A549 (cell line): ENCODE data around the gene MRPL46. TPM values are rescaled to one million over a fixed set of nuclear protein-coding genes. Genes with fewer than 3 reads are reported as not detected.

ENCODE experiments used
- ATAC-seq, 2 experiments: fragments of 200-7000 bp in 1 of 2; fragments of >200 bp in 1 of 2; cut with Nextera tagmentation in 1 of 2; cut with Tn5 transposase in 1 of 2; 3 replicates each; pipeline versions ENCODE4 v1.8.0 to v1.9.1; 2018 to 2020; ENCODE audit warnings: mild to moderate bottlenecking in 1 of 2, moderate library complexity in 1 of 2
- CTCF ChIA-PET: fragments of 300-600 bp; sonication (Branson Sonifier 250); formaldehyde crosslinking; extraction: SDS; loops from one replicate; lab custom pipeline; 2021; ENCODE audit warnings: antibody characterized with exemption, inconsistent platforms; lab: Yijun Ruan, JAX
- POLR2A ChIA-PET: fragments of 350-600 bp; formaldehyde crosslinking; extraction: SDS; loops from one replicate; lab custom pipeline; 2021; ENCODE audit warnings: antibody characterized with exemption, inconsistent platforms; lab: Yijun Ruan, JAX
- DNase-seq, 2 experiments: peaks; one replicate each; pipeline versions ENCODE4 v3.0.0 to v3.0.0-alpha.2; 2011 to 2016; ENCODE audit warnings: low read depth in 1 of 2, low spot score in 1 of 2
- FAIRE-seq: peaks from 2 replicates; lab custom pipeline; 2011; peaks lifted over from hg19 to GRCh38; lab: Jason Lieb, UNC
- H3K27ac ChIP-seq, 2 experiments: fragments of >200 bp; sonication (Bioruptor Twin); formaldehyde crosslinking; 3 replicates each; pipeline ENCODE4 v1.5.1; 2016 to 2017
- H3K4me1 ChIP-seq: fragments of >200 bp; sonication (Bioruptor Twin); formaldehyde crosslinking; 3 replicates; pipeline ENCODE4 v1.6.1; 2016
- H3K4me2 ChIP-seq: fragments of >200 bp; sonication (Bioruptor Twin); formaldehyde crosslinking; 3 replicates; pipeline ENCODE4 v1.6.1; 2016
- H3K4me3 ChIP-seq: fragments of >200 bp; sonication (Bioruptor Twin); formaldehyde crosslinking; 3 replicates; pipeline ENCODE4 v1.5.1; 2016
- H3K9me3 ChIP-seq: fragments of >200 bp; sonication (Bioruptor Twin); formaldehyde crosslinking; 3 replicates; pipeline ENCODE4 v1.6.1; 2016
- ATOH8 ChIP-seq: fragments of 250-450 bp; sonication (Bioruptor Pico); IDR thresholded peaks from 2 replicates; pipeline ENCODE4 v1.5.0; 2020; ENCODE audit warnings: low read depth, mild to moderate bottlenecking, moderate library complexity
- BCL3 ChIP-seq: fragments of >200 bp; sonication (Bioruptor Twin); formaldehyde crosslinking; IDR thresholded peaks from 3 replicates; pipeline ENCODE4 v1.6.1; 2016
- CBX2 ChIP-seq: fragments of 200-600 bp; sonication (generic); IDR thresholded peaks from 2 replicates; pipeline ENCODE4 v1.6.1; 2016; ENCODE audit warnings: low read depth, mild to moderate bottlenecking, borderline replicate concordance
- CBX8 ChIP-seq: fragments of 200-600 bp; sonication (generic); IDR thresholded peaks from 2 replicates; pipeline ENCODE4 v1.6.1; 2016
- CEBPB ChIP-seq, 2 experiments: fragments of >200 bp in 1 of 2; sonication (Bioruptor Twin) in 1 of 2; formaldehyde crosslinking in 1 of 2; IDR thresholded peaks; 2 replicates each; pipeline ENCODE4 v1.6.1; 2012 to 2016
- EP300 ChIP-seq, 2 experiments: fragments of >200 bp; sonication (Bioruptor Twin); formaldehyde crosslinking; IDR thresholded peaks; 2 replicates in 1 of 2; 3 replicates in 1 of 2; pipeline ENCODE4 v1.6.1; 2016 to 2017
- ESRRA ChIP-seq: fragments of 150-350 bp; IDR thresholded peaks from 2 replicates; pipeline ENCODE4 v1.6.1; 2014; ENCODE audit warnings: mild to moderate bottlenecking, low read length, borderline replicate concordance
- FOXS1 ChIP-seq: fragments of 250-450 bp; sonication (Bioruptor Pico); IDR thresholded peaks from 2 replicates; pipeline ENCODE4 v1.5.0; 2020; ENCODE audit warnings: mild to moderate bottlenecking, moderate library complexity
- GATA3 ChIP-seq: IDR thresholded peaks from 2 replicates; pipeline ENCODE4 v1.6.1; 2012; ENCODE audit warnings: borderline replicate concordance
- HES2 ChIP-seq: fragments of >200 bp; sonication (Bioruptor Twin); formaldehyde crosslinking; IDR thresholded peaks from 2 replicates; pipeline ENCODE4 v1.6.1; 2016
- HEYL ChIP-seq: fragments of 250-450 bp; sonication (Bioruptor Pico); IDR thresholded peaks from 2 replicates; pipeline ENCODE4 v1.8.0; 2021; ENCODE audit warnings: mild to moderate bottlenecking, moderate library complexity
- HOXB13 ChIP-seq: fragments of 250-450 bp; sonication (Bioruptor Pico); IDR thresholded peaks from 2 replicates; pipeline ENCODE4 v1.5.0; 2020; ENCODE audit warnings: low read depth, mild to moderate bottlenecking, moderate library complexity
- JUNB ChIP-seq: fragments of >200 bp; sonication (Bioruptor Twin); formaldehyde crosslinking; IDR thresholded peaks from 2 replicates; pipeline ENCODE4 v1.6.1; 2016
- MAFK ChIP-seq: fragments of 450-650 bp; IDR thresholded peaks from 2 replicates; pipeline ENCODE4 v1.6.1; 2014; ENCODE audit not compliant: partially characterized antibody
- MYC ChIP-seq: IDR thresholded peaks from 2 replicates; pipeline ENCODE4 v1.6.1; 2012; ENCODE audit warnings: mild to moderate bottlenecking, inconsistent platforms, low read length, improper control_type of control experiment, borderline replicate concordance
- NFE2L2 ChIP-seq: fragments of 150-350 bp; conservative IDR thresholded peaks from 2 replicates; pipeline ENCODE4 v1.6.1; 2014; ENCODE audit warnings: low read length
- NR3C1 ChIP-seq: fragments of >200 bp; sonication (Bioruptor Twin); formaldehyde crosslinking; IDR thresholded peaks from 3 replicates; pipeline ENCODE4 v1.6.1; 2017
- PHF8 ChIP-seq: fragments of 200-600 bp; sonication (generic); IDR thresholded peaks from 2 replicates; pipeline ENCODE4 v1.6.1; 2016; ENCODE audit warnings: low read depth, mild to moderate bottlenecking, antibody characterized with exemption, moderate library complexity, borderline replicate concordance
- POLR2AphosphoS2 ChIP-seq: conservative IDR thresholded peaks from 2 replicates; pipeline ENCODE4 v1.6.1; 2012; ENCODE audit warnings: low read length, improper control_type of control experiment, inconsistent platforms
- RAD21 ChIP-seq, 2 experiments: fragments of >200 bp in 1 of 2; sonication (Bioruptor Twin) in 1 of 2; formaldehyde crosslinking in 1 of 2; IDR thresholded peaks in 1 of 2; conservative IDR thresholded peaks in 1 of 2; 2 replicates in 1 of 2; 3 replicates in 1 of 2; pipeline ENCODE4 v1.6.1; 2012 to 2018; ENCODE audit warnings: inconsistent platforms in 1 of 2
- RARB ChIP-seq: fragments of 250-450 bp; sonication (Bioruptor Pico); IDR thresholded peaks from 2 replicates; pipeline ENCODE4 v1.8.0; 2021; ENCODE audit warnings: mild to moderate bottlenecking, moderate library complexity
- RCOR1 ChIP-seq: fragments of 150-350 bp; IDR thresholded peaks from 2 replicates; pipeline ENCODE4 v1.6.1; 2014; ENCODE audit warnings: antibody characterized with exemption, low read length, low read depth
- RFX5 ChIP-seq: fragments of 450-650 bp; IDR thresholded peaks from 2 replicates; pipeline ENCODE4 v1.7.1; 2014; ENCODE audit warnings: antibody characterized with exemption, mild to moderate bottlenecking, moderate library complexity
- TP53 ChIP-seq: fragments of 250-450 bp; sonication (Bioruptor Pico); IDR thresholded peaks from 2 replicates; pipeline ENCODE4 v1.5.0; 2021; ENCODE audit warnings: mild to moderate bottlenecking, moderate library complexity
- ZC3H11A ChIP-seq: fragments of 450-650 bp; IDR thresholded peaks from 2 replicates; pipeline ENCODE4 v1.6.1; 2014; ENCODE audit warnings: antibody characterized with exemption, mild to moderate bottlenecking
- ZSCAN20 ChIP-seq: fragments of 250-450 bp; sonication (Bioruptor Pico); IDR thresholded peaks from 2 replicates; pipeline ENCODE4 v1.8.0; 2022; ENCODE audit warnings: mild to moderate bottlenecking, moderate library complexity
- WGBS: methylation state at CpG from one replicate; pipeline ENCODE4 v1.1.6; 2017; ENCODE audit errors: missing lambda C conversion rate; 5-methylcytosine and 5-hydroxymethylcytosine counted together
- polyA plus RNA-seq, 4 experiments: library from polyadenylated mRNA; depleted of rRNA in 3 of 4; stranded (reverse); fragments of >200 nt; fragmentation: RNase III in 1 of 4; extraction: RNeasy Plus Mini Kit Qiagen cat#74134 plus additional on column Dnase treatment in 1 of 4; gene quantifications; 2 replicates in 3 of 4; 3 replicates in 1 of 4; pipeline ENCODE4 v1.2.3, GENCODE V29; 2011 to 2017
- TF ChIP-seq, protein P1 (sequence below): fragments of 250-450 bp; sonication (Bioruptor Pico); IDR thresholded peaks from 2 replicates; pipeline ENCODE4 v1.5.0; 2021; ENCODE audit warnings: mild to moderate bottlenecking, moderate library complexity, borderline replicate concordance

MRPL46 gene
- polyA plus RNA-seq, 2 of the 4 experiments (the other 2 are of a cell fraction), result 54.9 to 76.1 TPM

- ATAC-seq (no peak), DNase-seq (no peak), FAIRE-seq (peak; percentile 23)
- TF ChIP-seq EP300 (IDR thresholded peaks at IDR 0.05), result no peak
- TF ChIP-seq RCOR1, result no peak
- TF ChIP-seq BCL3, result no peak
- no peak for TF ChIP-seq GATA3
- TF ChIP-seq RAD21 (conservative IDR thresholded peaks at IDR 0.05 in 1 of 2, IDR thresholded peaks at IDR 0.05 in 1 of 2), result no peak
- TF ChIP-seq ATOH8 (CRISPR knock-in tag), result no peak
- no peak for TF ChIP-seq HEYL (CRISPR knock-in tag)
- no peak for TF ChIP-seq NR3C1
- TF ChIP-seq HOXB13 (CRISPR knock-in tag), result no peak
- no peaks in the 10 kb centered on the region for H3K9me3 ChIP-seq
- no peak overlapping the region for H3K4me2 ChIP-seq
- POLR2A ChIA-PET, result no interaction called here
- H3K27ac ChIP-seq, result peak overlapping the region in 1 of 2 experiments; percentile 29; a peak in 1 of 6 replicates
- no peaks in the 10 kb centered on the region for H3K4me1 ChIP-seq
- CTCF ChIA-PET, result interaction anchor here (1.0 kb wide), 1 partner anchor 23 kb away, joined by 4 read pairs; no protein-coding TSS in a partner anchor
- H3K4me3 ChIP-seq, result no peak overlapping the region
Measured at GRCh38 chr15:88430051-88430450, 37.1 kb downstream of the MRPL46 start.

DNA sequence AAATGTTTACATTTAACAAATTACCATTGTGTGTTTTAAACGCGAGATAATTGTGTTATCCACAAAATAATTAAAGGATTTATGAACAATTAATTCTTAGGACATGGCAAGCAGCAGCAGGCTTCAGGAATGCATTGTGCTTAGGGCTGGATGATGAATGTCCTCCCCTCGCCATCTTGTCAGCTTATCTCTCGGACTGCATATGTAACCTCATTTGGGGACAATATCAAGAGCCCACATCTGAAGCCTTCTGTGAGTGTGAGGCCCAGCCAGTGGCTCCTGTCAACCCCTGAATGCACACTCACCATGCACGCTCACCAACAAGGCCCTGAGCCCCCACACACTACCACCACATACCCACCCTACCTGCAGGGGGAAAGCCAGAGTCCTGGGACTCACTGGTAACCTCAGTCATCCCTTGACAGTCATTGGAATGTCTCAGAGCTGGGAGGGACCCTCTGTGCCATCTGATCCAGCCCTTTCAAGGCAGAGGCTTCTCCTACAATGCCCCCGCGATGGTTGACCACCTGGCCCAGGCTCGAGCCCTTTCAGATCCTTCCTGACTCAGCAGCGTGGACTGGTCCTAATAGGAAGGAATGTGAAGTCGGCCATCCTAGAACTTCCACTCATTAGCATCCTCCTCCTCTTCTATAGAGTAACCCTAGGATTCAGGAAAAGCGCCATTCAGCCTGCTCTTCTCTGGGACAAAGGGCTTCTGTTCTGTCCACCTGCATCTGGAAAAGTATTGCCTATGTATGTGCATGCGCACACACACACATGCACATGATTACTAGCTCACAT, 38.2 kb downstream of the MRPL46 start:
- H3K9me3 ChIP-seq, result no peaks in the 10 kb centered on the region
- H3K4me2 ChIP-seq, result no peak overlapping the region
- H3K4me1 ChIP-seq, result no peaks in the 10 kb centered on the region
- TF ChIP-seq HOXB13 (CRISPR knock-in tag) (no peak), NFE2L2 (no peak), ESRRA (no peak), HEYL (CRISPR knock-in tag) (no peak), PHF8 (no peak)
- WGBS, result 64% methylated on average over 12 of the region's 12 CpGs
- no peak for DNase-seq
- no peak for ATAC-seq
- no peak for FAIRE-seq
- ChIA-PET POLR2A (no interaction called here), CTCF (interaction anchor here (0.9 to 1.5 kb wide), 3 partner anchors 12 to 37 kb away, joined by 3 to 4 read pairs (median 3); no protein-coding TSS in a partner anchor)
- H3K27ac ChIP-seq, result no peak overlapping the region
- no peak overlapping the region for H3K4me3 ChIP-seq

DNA sequence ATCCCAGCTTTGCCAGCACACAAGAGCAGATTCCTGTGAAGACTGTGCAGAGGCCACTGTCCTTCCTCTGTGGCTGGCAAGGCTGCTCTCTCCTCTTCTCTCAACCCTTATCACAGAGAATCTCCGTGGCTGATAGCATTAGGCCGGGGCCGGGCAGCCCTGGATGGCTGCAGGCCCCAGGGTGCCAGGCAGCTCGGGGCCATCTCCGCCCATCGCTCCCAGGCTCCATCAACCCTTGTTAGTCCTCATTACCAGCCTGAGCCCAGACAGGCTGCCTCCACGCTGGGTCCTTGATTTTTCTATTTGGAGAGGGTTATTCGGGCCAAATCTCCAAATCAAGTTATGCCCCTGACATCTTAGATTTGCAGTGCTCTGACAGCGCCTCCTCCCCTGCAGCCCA, 39.1 kb downstream of the MRPL46 start:
- TF ChIP-seq NR3C1 (no peak), RARB (CRISPR knock-in tag) (no peak), FOXS1 (CRISPR knock-in tag) (no peak), RAD21 (conservative IDR thresholded peaks at IDR 0.05 in 1 of 2, IDR thresholded peaks at IDR 0.05 in 1 of 2) (no peak), MAFK (no peak), ZSCAN20 (CRISPR knock-in tag) (no peak), MYC (no peak), CBX2 (no peak), HES2 (no peak), CEBPB (IDR thresholded peaks at IDR 0.05) (no peak), TP53 (CRISPR knock-in tag) (no peak), JUNB (no peak), RFX5 (no peak), ZC3H11A (no peak), RCOR1 (no peak), CBX8 (no peak), POLR2AphosphoS2 (no peak)
- TF ChIP-seq, protein P1, sequence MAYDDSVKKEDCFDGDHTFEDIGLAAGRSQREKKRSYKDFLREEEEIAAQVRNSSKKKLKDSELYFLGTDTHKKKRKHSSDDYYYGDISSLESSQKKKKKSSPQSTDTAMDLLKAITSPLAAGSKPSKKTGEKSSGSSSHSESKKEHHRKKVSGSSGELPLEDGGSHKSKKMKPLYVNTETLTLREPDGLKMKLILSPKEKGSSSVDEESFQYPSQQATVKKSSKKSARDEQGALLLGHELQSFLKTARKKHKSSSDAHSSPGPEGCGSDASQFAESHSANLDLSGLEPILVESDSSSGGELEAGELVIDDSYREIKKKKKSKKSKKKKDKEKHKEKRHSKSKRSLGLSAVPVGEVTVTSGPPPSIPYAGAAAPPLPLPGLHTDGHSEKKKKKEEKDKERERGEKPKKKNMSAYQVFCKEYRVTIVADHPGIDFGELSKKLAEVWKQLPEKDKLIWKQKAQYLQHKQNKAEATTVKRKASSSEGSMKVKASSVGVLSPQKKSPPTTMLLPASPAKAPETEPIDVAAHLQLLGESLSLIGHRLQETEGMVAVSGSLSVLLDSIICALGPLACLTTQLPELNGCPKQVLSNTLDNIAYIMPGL, result no peak
- TF ChIP-seq, all 56 proteins: peak for 0
- Histone ChIP-seq H3K27ac (peak overlapping the region in 1 of 2 experiments; percentile 33; a peak in 2 of 6 replicates), H3K4me1 (no peaks in the 10 kb centered on the region), H3K4me3 (no peak overlapping the region), H3K9me3 (no peaks in the 10 kb centered on the region), H3K4me2 (no peak overlapping the region)
- FAIRE-seq (no peak), DNase-seq (no peak), ATAC-seq (no peak; a peak in 2 of 6 replicates)
- WGBS, result 39% methylated on average over 9 of the region's 9 CpGs
- CTCF ChIA-PET, result interaction anchor here (1.0 to 1.5 kb wide), 2 partner anchors 27 to 38 kb away, joined by 3 to 4 read pairs; no protein-coding TSS in a partner anchor
- POLR2A ChIA-PET, result no interaction called here
